ENCODE data around the gene GFOD1. TPM values are rescaled to one million over a fixed set of nuclear protein-coding genes. Genes with fewer than 3 reads are reported as not detected.

Gene GFOD1
- total RNA-seq, 1 experiment from 2014 or later, result 6.1 TPM

DNA sequence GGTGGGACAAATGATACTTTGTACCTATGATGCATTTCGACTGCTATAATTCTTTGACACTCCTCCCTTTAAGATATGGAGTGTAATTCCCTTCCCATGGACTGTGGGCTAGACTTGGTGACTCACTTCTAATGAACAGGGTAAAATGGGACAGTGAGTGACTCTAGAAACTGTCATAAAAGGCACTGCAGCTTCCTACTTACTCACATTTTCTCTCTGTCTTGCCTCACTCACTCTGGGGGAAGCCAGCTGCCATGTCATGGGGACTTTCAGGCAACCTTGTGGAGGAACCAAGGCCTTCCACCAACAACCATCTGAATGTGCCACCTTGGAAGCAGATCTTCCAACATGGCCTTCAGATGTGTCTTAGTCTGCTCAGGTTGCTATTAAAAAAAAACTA lies 12.9 kb upstream of the GFOD1 start:
- H3K18ac ChIP-seq (ENCODE audit: insufficient read length, low read depth, low read length), result no peak overlapping the region
- no CpG with 5 or more reads among the region's 1 CpG for WGBS (ENCODE audit: extremely low coverage, insufficient read length, low lambda C conversion rate)
- peaks cover 0 to 9% (median 1%) of the 10 kb centered on the region in 3 experiments; a peak in 3 of 7 replicates for H3K36me3 Mint-ChIP-seq (ENCODE audit: insufficient read depth in 1 of 3, low read depth in 3 of 3)
- no peak for DNase-seq
- H3K23me2 ChIP-seq (ENCODE audit: insufficient read length, low read depth, low read length, poor library complexity, severe bottlenecking), result no peaks in the 10 kb centered on the region
- no peak overlapping the region for H3K56ac ChIP-seq (ENCODE audit: insufficient read length, low read depth, low read length)
- no peak overlapping the region for H2BK120ac ChIP-seq (ENCODE audit: low read depth, low read length, poor library complexity, severe bottlenecking)
- no peak overlapping the region for H3K4ac ChIP-seq (ENCODE audit: low read depth, low read length)
- no peak overlapping the region for H4K5ac ChIP-seq (ENCODE audit: insufficient read length, low read depth, low read length)
- H3K4me1 Mint-ChIP-seq, result peaks cover 15 to 19% of the 10 kb centered on the region in 2 experiments
- H4K20me1 ChIP-seq (ENCODE audit: control insufficient read depth, insufficient read depth, insufficient read length), result no peaks in the 10 kb centered on the region
- no peaks in the 10 kb centered on the region for H3K27me3 ChIP-seq (ENCODE audit: insufficient read depth, low read length)
- H2BK15ac ChIP-seq (ENCODE audit: low read depth, low read length), result no peak overlapping the region
- no peak overlapping the region for H3K23ac ChIP-seq (ENCODE audit: insufficient read length, low read depth, low read length)
- H2AFZ ChIP-seq (ENCODE audit: low read length), result no peak overlapping the region
- H2BK20ac ChIP-seq (ENCODE audit: low read depth, low read length, poor library complexity, severe bottlenecking), result no peak overlapping the region
- H2BK5ac ChIP-seq (ENCODE audit: insufficient read length, low read length), result no peak overlapping the region
- H3K27ac Mint-ChIP-seq, result peak overlapping the region in 1 of 3 experiments; percentile 32; a peak in 1 of 7 replicates
- H3K79me1 ChIP-seq (ENCODE audit: insufficient read depth, low read depth, low read length, poor library complexity, severe bottlenecking), result no peaks in the 10 kb centered on the region
- H4K8ac ChIP-seq (replicated peaks; ENCODE audit: insufficient read length, low read depth, low read length), result no peak overlapping the region
- no peak overlapping the region for H2BK12ac ChIP-seq (ENCODE audit: insufficient read length, low read depth, low read length)
- H3K27ac ChIP-seq (ENCODE audit: insufficient read length, low read depth, low read length), result no peak overlapping the region
- no peaks in the 10 kb centered on the region for H3K79me2 ChIP-seq (ENCODE audit: insufficient read depth, low read length)
- H3K27me3 Mint-ChIP-seq (ENCODE audit: low read depth), result no peaks in the 10 kb centered on the region
- H3K4me2 ChIP-seq (ENCODE audit: insufficient read depth, insufficient read length, low read length), result no peak overlapping the region
- H3K14ac ChIP-seq (ENCODE audit: insufficient read depth, low read length), result no peak overlapping the region
- TF ChIP-seq, protein P1, sequence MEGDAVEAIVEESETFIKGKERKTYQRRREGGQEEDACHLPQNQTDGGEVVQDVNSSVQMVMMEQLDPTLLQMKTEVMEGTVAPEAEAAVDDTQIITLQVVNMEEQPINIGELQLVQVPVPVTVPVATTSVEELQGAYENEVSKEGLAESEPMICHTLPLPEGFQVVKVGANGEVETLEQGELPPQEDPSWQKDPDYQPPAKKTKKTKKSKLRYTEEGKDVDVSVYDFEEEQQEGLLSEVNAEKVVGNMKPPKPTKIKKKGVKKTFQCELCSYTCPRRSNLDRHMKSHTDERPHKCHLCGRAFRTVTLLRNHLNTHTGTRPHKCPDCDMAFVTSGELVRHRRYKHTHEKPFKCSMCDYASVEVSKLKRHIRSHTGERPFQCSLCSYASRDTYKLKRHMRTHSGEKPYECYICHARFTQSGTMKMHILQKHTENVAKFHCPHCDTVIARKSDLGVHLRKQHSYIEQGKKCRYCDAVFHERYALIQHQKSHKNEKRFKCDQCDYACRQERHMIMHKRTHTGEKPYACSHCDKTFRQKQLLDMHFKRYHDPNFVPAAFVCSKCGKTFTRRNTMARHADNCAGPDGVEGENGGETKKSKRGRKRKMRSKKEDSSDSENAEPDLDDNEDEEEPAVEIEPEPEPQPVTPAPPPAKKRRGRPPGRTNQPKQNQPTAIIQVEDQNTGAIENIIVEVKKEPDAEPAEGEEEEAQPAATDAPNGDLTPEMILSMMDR (conservative IDR thresholded peaks at IDR 0.05), result no peak
- H3T11ph ChIP-seq (ENCODE audit: low read length), result no peak overlapping the region
- no peak overlapping the region for H3K9ac ChIP-seq (ENCODE audit: extremely low read depth, insufficient read length, low read length)
- H4K91ac ChIP-seq (ENCODE audit: insufficient read length, low read depth, low read length), result no peak overlapping the region
- H3K9me3 Mint-ChIP-seq, result peaks cover 0 to 7% of the 10 kb centered on the region in 2 experiments; a peak in 3 of 5 replicates
- H3K4me3 Mint-ChIP-seq, result no peak overlapping the region
- H2AK5ac ChIP-seq (ENCODE audit: insufficient read length, low read length), result no peak overlapping the region
- H3K4me1 ChIP-seq (ENCODE audit: insufficient read depth, low read length), result peaks cover 8% of the 10 kb centered on the region
- H3K9me3 ChIP-seq (ENCODE audit: control insufficient read depth, low read depth, low read length), result no peaks in the 10 kb centered on the region
